HG03280 (cell line): ENCODE results near the gene APELA.
"Not testable (repeated sequence)": the region's sequence is repeated elsewhere in the genome, so short reads cannot be mapped to it uniquely, and the experiment has no call there.

ENCODE experiments used
- ATAC-seq: cut with Tn5 transposase; IDR thresholded peaks from one replicate; pipeline ENCODE4 v1.9.1; 2021; ENCODE audit warnings: mild to moderate bottlenecking, moderate library complexity; ENCODE audit not compliant: unreplicated experiment

Gene APELA

GRCh38 chr4:164924670-164925238 is 47.8 kb downstream of the APELA start:
- no peak for ATAC-seq

GRCh38 chr4:164926301-164926700 is 49.3 kb downstream of the APELA start:
- no peak for ATAC-seq

- ATAC-seq, result not testable (repeated sequence)
Observed at GRCh38 chr4:164927101-164927500, 50.1 kb downstream of the APELA start.

- ATAC-seq, result no peak
Observed at GRCh38 chr4:164930647-164931046, 53.7 kb downstream of the APELA start.

GRCh38 chr4:164931551-164932324 is 54.8 kb downstream of the APELA start:
- no peak for ATAC-seq

- ATAC-seq, result no peak
Observed at GRCh38 chr4:164933244-164933643, 56.3 kb downstream of the APELA start.

- ATAC-seq, result peak; percentile 66
Observed at GRCh38 chr4:164935363-164935762, 58.4 kb downstream of the APELA start.

GRCh38 chr4:164935865-164936606 is 59.1 kb downstream of the APELA start:
- peak; percentile 48 for ATAC-seq

- peak; percentile 41 for ATAC-seq
Observed at GRCh38 chr4:164937576-164938270, 60.7 kb downstream of the APELA start.

- no peak for ATAC-seq
Observed at GRCh38 chr4:164943192-164943591, 66.2 kb downstream of the APELA start.

GRCh38 chr4:164945146-164945545 is 68.2 kb downstream of the APELA start:
- ATAC-seq, result no peak

- no peak for ATAC-seq
Observed at GRCh38 chr4:164946810-164947209, 69.8 kb downstream of the APELA start.
